GM18507 (cell line): ENCODE measurements around the gene ACOX2.

ENCODE experiments used
- DNase-seq: peaks from one replicate; pipeline ENCODE4 v3.0.0; 2011; ENCODE audit warnings: low read depth; ENCODE audit not compliant: insufficient read length; ENCODE audit errors: extremely low spot score
- FAIRE-seq: peaks from 2 replicates; lab custom pipeline; 2011; peaks lifted over from hg19 to GRCh38; lab: Jason Lieb, UNC

The ACOX2 gene

GRCh38 chr3:58520403-58521335 is 16.3 kb downstream of the ACOX2 start:
- no peak for DNase-seq
- FAIRE-seq: no peak

- no peak for FAIRE-seq
- no peak for DNase-seq
These were observed 17.2 kb downstream of the ACOX2 start for GRCh38 chr3:58519668-58520402.

GRCh38 chr3:58518291-58518789 is 18.6 kb downstream of the ACOX2 start:
- FAIRE-seq: no peak
- no peak for DNase-seq

GRCh38 chr3:58514405-58514804 is 22.6 kb downstream of the ACOX2 start:
- FAIRE-seq: no peak

GRCh38 chr3:58508437-58508836 is 28.6 kb downstream of the ACOX2 start:
- FAIRE-seq (no peak), DNase-seq (no peak)

More at GRCh38 chr3:58514405-58514804, 22.6 kb downstream of the ACOX2 start:
- no peak for DNase-seq

GRCh38 chr3:58507356-58508078 is 29.5 kb downstream of the ACOX2 start:
- DNase-seq (no peak), FAIRE-seq (no peak)

- DNase-seq (no peak), FAIRE-seq (no peak)
These were observed 34.1 kb downstream of the ACOX2 start for GRCh38 chr3:58502872-58503271.

- FAIRE-seq: peak; percentile 36
- DNase-seq: no peak
These were observed 39.9 kb downstream of the ACOX2 start for GRCh38 chr3:58497097-58497496.

GRCh38 chr3:58496206-58496857 is 40.7 kb downstream of the ACOX2 start:
- FAIRE-seq (no peak), DNase-seq (no peak)

GRCh38 chr3:58495101-58495500 is 41.9 kb downstream of the ACOX2 start:
- DNase-seq (no peak), FAIRE-seq (no peak)

- DNase-seq (no peak), FAIRE-seq (no peak)
These were observed 42.9 kb downstream of the ACOX2 start for GRCh38 chr3:58494107-58494506.

- FAIRE-seq (peak; percentile 62), DNase-seq (no peak)
These were observed 44.5 kb downstream of the ACOX2 start for GRCh38 chr3:58492494-58492905.

GRCh38 chr3:58491506-58492402 is 45.2 kb downstream of the ACOX2 start, which contains the start of gene KCTD6:
TSS of gene KCTD6 (plus strand) at chr3:58492096. CDS start at chr3:58498756, 6,660 bp downstream.
- DNase-seq (peak; percentile 88), FAIRE-seq (peak; percentile 87)

GRCh38 chr3:58490860-58491501 is 46.0 kb downstream of the ACOX2 start:
- FAIRE-seq (no peak), DNase-seq (no peak)

- FAIRE-seq: no peak
- DNase-seq: no peak
These were observed 48.0 kb downstream of the ACOX2 start for GRCh38 chr3:58488967-58489366.

GRCh38 chr3:58487140-58487886 is 49.7 kb downstream of the ACOX2 start:
- DNase-seq: no peak
- FAIRE-seq: no peak

- no peak for FAIRE-seq
These were observed 51.1 kb downstream of the ACOX2 start for GRCh38 chr3:58485801-58486435.

More at GRCh38 chr3:58485801-58486435, 51.1 kb downstream of the ACOX2 start:
- DNase-seq: no peak
